GM12875 (cell line): ENCODE measurements around the gene UTS2R.
A peak's percentile ranks its signal among the peaks of the same experiment; 100 is the strongest.

Experiments
- H3K4me3 ChIP-seq: one replicate; pipeline ENCODE4 v1.5.1; 2011; ENCODE audit warnings: low read depth, low read length, control low read depth
- CTCF ChIP-seq: IDR thresholded peaks from 2 replicates; pipeline ENCODE4 v1.5.1; 2011; ENCODE audit warnings: low read depth, mild to moderate bottlenecking, control low read depth, inconsistent platforms, low read length, moderate library complexity, borderline replicate concordance; ENCODE audit not compliant: insufficient read depth

Gene UTS2R

GRCh38 chr17:82351254-82351712, 20.3 kb upstream of the UTS2R start:
- no peak for TF ChIP-seq CTCF
- H3K4me3 ChIP-seq, result no peak overlapping the region

- H3K4me3 ChIP-seq, result no peak overlapping the region
- peak; percentile 92 for TF ChIP-seq CTCF
These were observed 19.7 kb upstream of the UTS2R start for GRCh38 chr17:82351713-82352488.

GRCh38 chr17:82353484-82353883, 18.1 kb upstream of the UTS2R start:
- no peak overlapping the region for H3K4me3 ChIP-seq
- TF ChIP-seq CTCF, result no peak

GRCh38 chr17:82354804-82355308, 16.7 kb upstream of the UTS2R start:
- H3K4me3 ChIP-seq, result no peak overlapping the region
- TF ChIP-seq CTCF, result no peak

GRCh38 chr17:82355770-82356427, 15.7 kb upstream of the UTS2R start:
- no peak overlapping the region for H3K4me3 ChIP-seq
- TF ChIP-seq CTCF, result no peak

- no peak for TF ChIP-seq CTCF
- no peak overlapping the region for H3K4me3 ChIP-seq
These were observed 14.7 kb upstream of the UTS2R start for GRCh38 chr17:82356845-82357355.

GRCh38 chr17:82357394-82357793, 14.2 kb upstream of the UTS2R start:
- H3K4me3 ChIP-seq, result no peak overlapping the region
- no peak for TF ChIP-seq CTCF
